Caco-2 (cell line): ENCODE measurements around the gene ARHGAP19. TPM values are rescaled to one million over a fixed set of nuclear protein-coding genes. Genes with fewer than 3 reads are reported as not detected.
"Not testable (repeated sequence)": the region's sequence is repeated elsewhere in the genome, so short reads cannot be mapped to it uniquely, and the experiment has no call there.

Source experiments
- BruUV-seq: library from RNA; stranded (reverse); fragments of 400-500 nt; replicated peaks from 2 replicates; lab custom pipeline; 2021; lab: Mats Ljungman, UMichigan
- CTCF ChIA-PET: fragments of 300-600 bp; sonication (Branson Sonifier 250); formaldehyde crosslinking; loops from one replicate; lab custom pipeline; 2022; ENCODE audit warnings: antibody characterized with exemption; lab: Charles Lee
- POLR2A ChIA-PET: fragments of 300-600 bp; sonication (Branson Sonifier 250); formaldehyde crosslinking; loops from one replicate; lab custom pipeline; 2022; ENCODE audit warnings: antibody characterized with exemption; lab: Charles Lee
- DNase-seq, 2 experiments: peaks; one replicate each; pipeline versions ENCODE4 v3.0.0 to v3.0.0-alpha.2; 2020 to 2022
- H3K27me3 ChIP-seq: replicated peaks from 2 replicates; pipeline ENCODE4 v1.6.0; 2011; ENCODE audit warnings: low read length; ENCODE audit not compliant: control insufficient read depth, insufficient read depth
- H3K36me3 ChIP-seq: 2 replicates; pipeline ENCODE4 v1.5.1; 2011; ENCODE audit warnings: low read length; ENCODE audit not compliant: control insufficient read depth, insufficient read depth
- H3K4me1 ChIP-seq: fragments of 250-450 bp; sonication (Bioruptor Pico); 2 replicates; pipeline ENCODE4 v1.5.1; 2020; ENCODE audit warnings: mild to moderate bottlenecking
- H3K4me3 ChIP-seq: 2 replicates; pipeline ENCODE4 v1.5.1; 2011; ENCODE audit warnings: low read depth, mild to moderate bottlenecking, control low read depth, low read length
- H3K9me3 ChIP-seq: fragments of 250-450 bp; sonication (Bioruptor Pico); 2 replicates; pipeline ENCODE4 v1.5.1; 2020; ENCODE audit warnings: mild to moderate bottlenecking, moderate library complexity
- H3K27ac Mint-ChIP-seq: one replicate; pipeline ENCODE4 v1.8.0; 2022; ENCODE audit warnings: mixed read lengths; ENCODE audit not compliant: unreplicated experiment
- H3K27me3 Mint-ChIP-seq: one replicate; pipeline ENCODE4 v1.8.0; 2022; ENCODE audit warnings: mixed read lengths; ENCODE audit not compliant: insufficient read depth, unreplicated experiment
- H3K36me3 Mint-ChIP-seq: one replicate; pipeline ENCODE4 v1.8.0; 2022; ENCODE audit warnings: mild to moderate bottlenecking, mixed read lengths; ENCODE audit not compliant: insufficient read depth, unreplicated experiment
- H3K4me1 Mint-ChIP-seq: one replicate; pipeline ENCODE4 v1.8.0; 2022; ENCODE audit warnings: low read depth, mixed read lengths; ENCODE audit not compliant: unreplicated experiment
- H3K4me3 Mint-ChIP-seq: one replicate; pipeline ENCODE4 v1.8.0; 2022; ENCODE audit warnings: mild to moderate bottlenecking, moderate library complexity, mixed read lengths; ENCODE audit not compliant: unreplicated experiment
- H3K9me3 Mint-ChIP-seq: one replicate; pipeline ENCODE4 v1.8.0; 2022; ENCODE audit warnings: mixed read lengths; ENCODE audit not compliant: unreplicated experiment
- CTCF ChIP-seq, 2 experiments: fragments of 200-600 bp in 1 of 2; IDR thresholded peaks; 1 replicate in 1 of 2; 2 replicates in 1 of 2; pipeline versions ENCODE4 v1.5.1 to v1.8.0; 2011 to 2022; ENCODE audit warnings: antibody characterized with exemption in 1 of 2, control low read depth in 1 of 2, inconsistent platforms in 1 of 2, low read depth in 1 of 2, low read length in 1 of 2, mild to moderate bottlenecking in 1 of 2, moderate library complexity in 1 of 2; ENCODE audit not compliant: insufficient read depth in 1 of 2, severe bottlenecking in 1 of 2, unreplicated experiment in 1 of 2
- intact Hi-C: fragments of 100-400 bp; cut with micrococcal nuclease; formaldehyde crosslinking; loops from one replicate; pipeline ENCODE4 v1.10.0; 2022; ENCODE audit not compliant: unreplicated experiment
- total RNA-seq: library from RNA; stranded (reverse); gene quantifications from 2 replicates; pipeline ENCODE4 v1.2.3, GENCODE V29; 2022

The ARHGAP19 gene
- total RNA-seq, 1 experiment from 2014 or later, result 13.9 TPM

GRCh38 chr10:97297556-97298222 lies 5.3 kb upstream of the ARHGAP19 start:
- H3K4me1 ChIP-seq, result peaks cover 13% of the 10 kb centered on the region
- BruUV-seq, result no TSS peak
- H3K9me3 ChIP-seq, result no peaks in the 10 kb centered on the region
- no peaks in the 10 kb centered on the region for H3K9me3 Mint-ChIP-seq
- TF ChIP-seq CTCF (IDR thresholded peaks at IDR 0.05; ENCODE audit: insufficient read depth in 1 of 2, low read depth in 1 of 2, low read length in 1 of 2, severe bottlenecking in 1 of 2, unreplicated experiment in 1 of 2), result no peak
- intact Hi-C loops, result no loop called here
- DNase-seq, result peak in 1 of 2 experiments; percentile 24
- POLR2A ChIA-PET, result no interaction called here
- H3K36me3 Mint-ChIP-seq, result peaks cover 3% of the 10 kb centered on the region
- H3K4me3 ChIP-seq, result no peak overlapping the region
- CTCF ChIA-PET, result no interaction called here
- H3K27me3 ChIP-seq, result no peaks in the 10 kb centered on the region
- peaks cover 10% of the 10 kb centered on the region for H3K4me1 Mint-ChIP-seq
- H3K4me3 Mint-ChIP-seq, result peak overlapping the region; percentile 5
- H3K27me3 Mint-ChIP-seq, result no peaks in the 10 kb centered on the region
- H3K36me3 ChIP-seq, result no peaks in the 10 kb centered on the region
- peak overlapping the region; percentile 13 for H3K27ac Mint-ChIP-seq

GRCh38 chr10:97292862-97293198 lies 393 bp upstream of the ARHGAP19 start:
- CTCF ChIA-PET, result interaction anchor here (1.5 to 2.5 kb wide), 2 partner anchors 14 to 40 kb away, joined by 5 to 14 read pairs; no protein-coding TSS in a partner anchor
- Mint-ChIP-seq H3K9me3 (no peaks in the 10 kb centered on the region), H3K27me3 (no peaks in the 10 kb centered on the region), H3K36me3 (peaks cover 8% of the 10 kb centered on the region), H3K4me1 (peaks cover 10% of the 10 kb centered on the region), H3K4me3 (peak overlapping the region; percentile 94), H3K27ac (peak overlapping the region; percentile 91)
- Histone ChIP-seq H3K4me1 (peaks cover 13% of the 10 kb centered on the region), H3K4me3 (no peak overlapping the region), H3K27me3 (no peaks in the 10 kb centered on the region), H3K9me3 (no peaks in the 10 kb centered on the region), H3K36me3 (no peaks in the 10 kb centered on the region)
- no peak for DNase-seq
- no peak for TF ChIP-seq CTCF (IDR thresholded peaks at IDR 0.05; ENCODE audit: insufficient read depth in 1 of 2, low read depth in 1 of 2, low read length in 1 of 2, severe bottlenecking in 1 of 2, unreplicated experiment in 1 of 2)
- intact Hi-C loops, result loop anchor here (1.0 to 2.0 kb wide), 3 partner anchors 26 to 108 kb away; partner anchors contain the start of genes FRAT1 and RRP12
- BruUV-seq, result no TSS peak
- POLR2A ChIA-PET, result interaction anchor here (0.5 to 1.2 kb wide), 3 partner anchors 20 to 460 kb away, joined by 3 to 8 read pairs (median 6); partner anchors contain the start of gene RRP12

- no peaks in the 10 kb centered on the region for H3K9me3 ChIP-seq
- H3K4me1 ChIP-seq, result peaks cover 6% of the 10 kb centered on the region; the same call in 1 of the 2 replicates
- H3K36me3 ChIP-seq, result no peaks in the 10 kb centered on the region
- peak overlapping the region; percentile 97 for H3K4me3 ChIP-seq
- BruUV-seq, result TSS peak; percentile 77
- Mint-ChIP-seq H3K36me3 (peaks cover 8% of the 10 kb centered on the region), H3K27ac (peak overlapping the region; percentile 91), H3K4me3 (peak overlapping the region; percentile 94), H3K9me3 (no peaks in the 10 kb centered on the region), H3K4me1 (peaks cover 6% of the 10 kb centered on the region), H3K27me3 (no peaks in the 10 kb centered on the region)
- TF ChIP-seq CTCF (IDR thresholded peaks at IDR 0.05; ENCODE audit: insufficient read depth in 1 of 2, low read depth in 1 of 2, low read length in 1 of 2, severe bottlenecking in 1 of 2, unreplicated experiment in 1 of 2), result no peak
- intact Hi-C loops, result loop anchor here (1.0 to 2.0 kb wide), 3 partner anchors 28 to 110 kb away; partner anchors contain the start of genes FRAT1 and RRP12
- CTCF ChIA-PET, result interaction anchor here (0.7 to 2.5 kb wide), 3 partner anchors 13 to 42 kb away, joined by 3 to 14 read pairs (median 5); no protein-coding TSS in a partner anchor
- H3K27me3 ChIP-seq, result no peaks in the 10 kb centered on the region
- POLR2A ChIA-PET, result interaction anchor here (0.8 to 1.3 kb wide), 3 partner anchors 28 to 110 kb away, joined by 4 to 8 read pairs (median 5); partner anchors contain the start of genes FRAT1 and RRP12
- no peak for DNase-seq
Measured at GRCh38 chr10:97291357-97292096, 910 bp downstream of the ARHGAP19 start.

GRCh38 chr10:97290576-97291356 lies 1.7 kb downstream of the ARHGAP19 start:
- H3K27me3 ChIP-seq, intact Hi-C loops, H3K9me3 ChIP-seq, POLR2A ChIA-PET, H3K36me3 ChIP-seq, H3K9me3 Mint-ChIP-seq, DNase-seq, H3K36me3 Mint-ChIP-seq, H3K4me1 Mint-ChIP-seq, H3K27me3 Mint-ChIP-seq, BruUV-seq, H3K4me1 ChIP-seq: not testable (repeated sequence)
- peak overlapping the region; percentile 97 for H3K4me3 ChIP-seq
- Mint-ChIP-seq H3K4me3 (peak overlapping the region; percentile 94), H3K27ac (peak overlapping the region; percentile 91)
- CTCF ChIA-PET, result interaction anchor here (2.5 kb wide), 1 partner anchor 12 kb away, joined by 14 read pairs; no protein-coding TSS in a partner anchor
